Panc1 (cell line): Measurements from ENCODE around the gene NT5DC1. TPM values are rescaled to one million over a fixed set of nuclear protein-coding genes. Genes with fewer than 3 reads are reported as not detected.

ENCODE experiments used
- ATAC-seq: fragments of 200-7000 bp; cut with Tn5 transposase; 2 replicates; pipeline ENCODE4 v1.9.1; 2020; ENCODE audit warnings: mild to moderate bottlenecking, moderate library complexity
- BruUV-seq: library from RNA; stranded (reverse); fragments of 400-500 nt; replicated peaks from 2 replicates; lab custom pipeline; 2021; lab: Mats Ljungman, UMichigan
- CTCF ChIA-PET: fragments of 300-600 bp; sonication (Branson Sonifier 250); formaldehyde crosslinking; loops from one replicate; lab custom pipeline; 2022; ENCODE audit warnings: antibody characterized with exemption; lab: Charles Lee
- POLR2A ChIA-PET: fragments of 300-600 bp; sonication (Branson Sonifier 250); formaldehyde crosslinking; loops from one replicate; lab custom pipeline; 2022; ENCODE audit warnings: antibody characterized with exemption; lab: Charles Lee
- DNase-seq: peaks from one replicate; pipeline ENCODE4 v3.0.0-alpha.2; 2010; ENCODE audit warnings: low read depth, low spot score
- H3K27ac ChIP-seq: 2 replicates; pipeline ENCODE4 v1.5.1; 2011; ENCODE audit warnings: mild to moderate bottlenecking, low read length, inconsistent platforms
- H3K27me3 ChIP-seq: fragments of 200-500 bp; sonication (Bioruptor generic); 2 replicates; pipeline ENCODE4 v1.6.0; 2014; ENCODE audit warnings: low read length, inconsistent platforms; ENCODE audit not compliant: control insufficient read depth, insufficient read depth
- H3K36me3 ChIP-seq: fragments of 200-500 bp; sonication (Bioruptor generic); 2 replicates; pipeline ENCODE4 v1.5.1; 2014; ENCODE audit warnings: inconsistent platforms, mild to moderate bottlenecking, low read length, moderate library complexity; ENCODE audit not compliant: control insufficient read depth, insufficient read depth
- H3K4me1 ChIP-seq: 2 replicates; pipeline ENCODE4 v1.5.1; 2011; ENCODE audit warnings: inconsistent platforms, mild to moderate bottlenecking, low read length, moderate library complexity; ENCODE audit not compliant: control insufficient read depth, insufficient read depth
- H3K4me3 ChIP-seq, 2 experiments: 2 replicates each; pipeline ENCODE4 v1.5.1; 2011 to 2012; ENCODE audit warnings: low read depth in 2 of 2, low read length in 2 of 2, mild to moderate bottlenecking in 2 of 2, inconsistent platforms in 1 of 2, moderate library complexity in 1 of 2
- H3K9me3 ChIP-seq: fragments of 200-500 bp; sonication (Bioruptor generic); 2 replicates; pipeline ENCODE4 v1.5.1; 2014; ENCODE audit warnings: low read depth, mild to moderate bottlenecking, inconsistent platforms, low read length, moderate library complexity; ENCODE audit not compliant: control insufficient read depth, insufficient read depth
- CTCF ChIP-seq: fragments of 450-650 bp; IDR thresholded peaks from 2 replicates; pipeline ENCODE4 v1.5.1; 2017; ENCODE audit warnings: mild to moderate bottlenecking
- POLR2AphosphoS5 ChIP-seq: IDR thresholded peaks from 2 replicates; pipeline ENCODE4 v1.6.1; 2012; ENCODE audit warnings: mild to moderate bottlenecking, low read depth, low read length, moderate library complexity
- REST ChIP-seq, 2 experiments: IDR thresholded peaks; 2 replicates each; pipeline ENCODE4 v1.6.1; 2011 to 2012; ENCODE audit warnings: low read depth in 2 of 2, control low read depth in 1 of 2, low read length in 1 of 2, mild to moderate bottlenecking in 1 of 2, moderate library complexity in 1 of 2; ENCODE audit not compliant: insufficient read depth in 1 of 2
- SIN3A ChIP-seq: IDR thresholded peaks from 2 replicates; pipeline ENCODE4 v1.6.1; 2012; ENCODE audit warnings: low read depth, mild to moderate bottlenecking, low read length, moderate library complexity, borderline replicate concordance; ENCODE audit not compliant: insufficient read depth
- TCF7L2 ChIP-seq: IDR thresholded peaks from 2 replicates; pipeline ENCODE4 v1.6.1; 2011; ENCODE audit warnings: mild to moderate bottlenecking, low read depth, low read length, inconsistent platforms
- in situ Hi-C: cut with HindIII; loops from 2 replicates; pipeline ENCODE4 v1.10.0; 2016; ENCODE audit warnings: low sequenced_read_pairs, low pct_unique_long_range_greater_than_20kb
- intact Hi-C: fragments of 100-400 bp; cut with micrococcal nuclease; formaldehyde crosslinking; loops from one replicate; pipeline ENCODE4 v1.10.0; 2022; ENCODE audit not compliant: unreplicated experiment
- total RNA-seq: library from RNA; stranded (reverse); gene quantifications from one replicate; pipeline ENCODE4 v1.2.1, GENCODE V29; 2021; ENCODE audit not compliant: unreplicated experiment

NT5DC1 gene
- total RNA-seq, 1 experiment from 2014 or later = 79.1 TPM

GRCh38 chr6:116287689-116288282 lies 187.1 kb downstream of the NT5DC1 start:
- H3K9me3 ChIP-seq = no peaks in the 10 kb centered on the region
- intact Hi-C loops = loop anchor here (1.0 to 5.0 kb wide), 3 partner anchors 175 to 270 kb away; partner anchors contain the start of gene CALHM6
- peak; percentile 61 for DNase-seq
- no peaks in the 10 kb centered on the region for H3K4me1 ChIP-seq
- BruUV-seq = no TSS peak
- H3K4me3 ChIP-seq = no peak overlapping the region
- H3K36me3 ChIP-seq = no peaks in the 10 kb centered on the region
- in situ Hi-C loops = no loop called here
- ChIA-PET CTCF (interaction anchor here (0.6 to 1.7 kb wide), 9 partner anchors 10 to 275 kb away, joined by 3 to 13 read pairs (median 5); partner anchors contain the start of gene CALHM5), POLR2A (no interaction called here)
- peaks cover 11% of the 10 kb centered on the region for H3K27me3 ChIP-seq
- peak; percentile 94 for ATAC-seq
- no peak for TF ChIP-seq POLR2AphosphoS5
- TF ChIP-seq TCF7L2 = no peak
- peak; percentile 91; the same call in 1 of the 2 replicates for TF ChIP-seq CTCF
- TF ChIP-seq SIN3A = no peak
- no peak overlapping the region for H3K27ac ChIP-seq

- BruUV-seq = no TSS peak
- CTCF ChIA-PET = no interaction called here
These were observed 189.2 kb downstream of the NT5DC1 start for GRCh38 chr6:116289876-116290275.

More at GRCh38 chr6:116289876-116290275, 189.2 kb downstream of the NT5DC1 start:
- intact Hi-C loops (loop anchor here (5.0 kb wide), 2 partner anchors 172 to 267 kb away; partner anchors contain the start of gene CALHM6), in situ Hi-C loops (no loop called here)
- Histone ChIP-seq H3K4me1 (no peaks in the 10 kb centered on the region), H3K36me3 (no peaks in the 10 kb centered on the region), H3K27me3 (peaks cover 12% of the 10 kb centered on the region), H3K27ac (no peak overlapping the region), H3K9me3 (no peaks in the 10 kb centered on the region), H3K4me3 (no peak overlapping the region)
- DNase-seq = no peak
- TF ChIP-seq REST (IDR thresholded peaks at IDR 0.05; ENCODE audit: insufficient read depth in 1 of 2, low read depth in 2 of 2, low read length in 1 of 2) (no peak), TCF7L2 (no peak), SIN3A (no peak), POLR2AphosphoS5 (no peak), CTCF (no peak)
- POLR2A ChIA-PET = no interaction called here
- ATAC-seq = no peak
